Measurements from ENCODE around the gene NSD2.
"Not testable (repeated sequence)": the region's sequence is repeated elsewhere in the genome, so short reads cannot be mapped to it uniquely, and the experiment has no call there.

Gene NSD2

DNA sequence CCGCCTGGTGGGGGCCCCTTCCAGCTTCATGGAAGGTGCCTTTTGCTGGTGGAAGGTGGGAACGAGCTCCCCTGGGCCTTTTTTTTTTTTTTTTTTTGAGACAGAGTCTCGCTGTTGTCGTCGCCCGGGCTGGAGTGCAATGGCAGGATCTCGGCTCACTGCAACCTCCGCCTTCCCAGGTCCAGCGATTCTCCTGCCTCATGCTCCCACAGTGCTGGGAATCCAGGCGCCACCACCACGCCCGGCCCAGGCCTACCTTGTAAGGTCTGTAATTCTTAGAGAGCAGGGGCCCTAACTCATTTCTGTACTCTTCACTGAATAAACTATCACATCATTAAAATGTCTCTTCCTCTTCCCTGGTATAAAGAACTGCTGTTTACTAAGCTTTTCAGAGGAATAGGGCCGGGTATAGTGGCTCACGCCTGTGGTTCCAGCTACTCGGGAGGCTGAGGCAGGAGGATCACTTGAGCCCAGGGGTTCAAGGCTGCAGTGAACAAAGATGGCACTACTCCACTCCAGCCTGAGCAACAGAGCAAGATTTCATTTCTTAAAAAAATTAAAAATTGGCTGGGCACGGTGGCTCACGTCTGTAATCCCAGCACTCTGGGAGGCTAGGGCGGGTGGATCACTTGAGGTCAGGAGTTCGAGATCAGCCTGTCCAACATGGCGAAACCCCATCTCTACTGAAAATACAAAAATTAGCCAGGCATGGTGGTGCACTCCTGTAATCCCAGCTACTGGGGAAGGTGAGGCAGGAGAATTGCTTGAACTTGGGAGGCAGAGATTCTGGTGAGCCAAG is 122.7 kb downstream of the NSD2 start:
- in situ Hi-C loops (cut with MboI; ENCODE audit: low sequenced_read_pairs), result not testable (repeated sequence)

DNA sequence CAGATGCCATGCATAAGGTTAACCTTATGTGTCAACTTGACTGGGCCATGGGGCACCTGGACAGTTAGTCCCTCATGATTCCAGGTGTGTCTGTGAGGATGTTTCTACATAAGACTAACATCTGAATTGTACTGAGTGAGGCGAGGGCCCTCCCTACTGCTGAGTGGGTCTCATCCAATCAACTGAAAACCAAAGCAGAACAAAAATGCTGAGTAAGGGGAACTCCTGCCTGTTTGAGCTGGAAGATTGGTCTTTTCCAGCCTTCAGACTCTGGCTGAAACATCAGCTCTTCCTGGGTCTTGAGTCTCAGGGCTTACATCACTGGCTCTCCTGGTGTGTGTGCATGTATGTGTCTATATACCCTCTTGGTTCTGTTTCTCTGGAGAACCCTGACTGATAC is 123.7 kb downstream of the NSD2 start:
- in situ Hi-C loops (cut with MboI; ENCODE audit: low sequenced_read_pairs), result no loop called here

DNA sequence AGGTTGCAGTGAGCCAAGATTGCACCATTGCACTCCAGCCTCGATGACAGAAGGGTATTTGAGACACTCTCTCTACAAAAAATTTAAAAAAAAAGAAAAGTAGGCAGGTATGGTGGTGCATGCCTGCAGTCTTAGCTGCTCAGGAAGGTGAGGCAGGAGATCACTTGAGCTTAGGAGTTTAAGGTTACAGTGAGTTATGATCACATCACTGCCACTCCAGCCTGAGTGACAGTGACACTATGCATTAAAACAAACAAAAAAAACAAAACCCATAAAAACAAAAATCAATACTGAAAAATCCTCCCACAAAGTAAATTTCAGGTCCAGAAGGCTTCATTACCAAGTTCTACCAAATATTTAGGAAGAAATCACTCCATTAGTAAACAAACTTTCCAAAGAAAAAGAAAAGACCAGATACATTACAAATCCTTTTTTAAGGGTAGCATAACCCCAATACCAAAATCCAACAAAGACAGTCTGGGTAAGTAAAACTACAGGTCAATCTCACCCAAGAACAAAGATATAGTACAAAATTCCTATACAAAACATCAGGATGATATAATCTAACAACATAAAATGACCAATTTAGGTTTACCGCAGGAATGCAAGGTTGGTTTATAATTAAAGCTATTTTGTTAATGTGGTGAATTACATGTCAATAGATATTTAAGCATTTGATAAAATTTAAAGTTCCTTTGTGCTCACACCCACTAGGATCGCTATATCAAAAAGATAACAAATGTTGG is 125.8 kb downstream of the NSD2 start:
- in situ Hi-C loops (cut with MboI; ENCODE audit: low sequenced_read_pairs), result no loop called here

- in situ Hi-C loops (cut with MboI; ENCODE audit: low sequenced_read_pairs), result no loop called here
Measured at GRCh38 chr4:1997712-1998111, 126.5 kb downstream of the NSD2 start.

DNA sequence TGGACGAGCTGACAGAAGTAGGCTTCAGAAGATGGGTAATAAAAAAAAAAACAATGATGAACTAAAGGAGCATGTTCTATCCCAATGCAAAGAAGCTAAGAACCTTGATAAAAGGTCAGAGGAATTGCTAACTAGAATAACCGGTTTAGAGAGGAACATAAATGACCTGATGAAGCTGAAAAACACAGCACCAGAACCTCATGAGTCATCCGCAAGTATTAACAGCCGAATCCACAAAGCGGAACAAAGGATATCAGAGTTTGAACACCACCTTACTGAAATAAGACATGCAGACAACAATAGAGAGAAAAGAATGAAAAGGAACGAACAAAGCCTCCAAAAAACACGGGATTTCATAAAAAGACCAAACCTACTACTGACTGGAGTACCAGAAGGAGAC is 127.1 kb downstream of the NSD2 start:
- in situ Hi-C loops (cut with MboI; ENCODE audit: low sequenced_read_pairs), result no loop called here

- in situ Hi-C loops (cut with MboI; ENCODE audit: low sequenced_read_pairs), result not testable (repeated sequence)
Measured at GRCh38 chr4:1999308-1999707, 128.1 kb downstream of the NSD2 start.

GRCh38 chr4:2003361-2003760 is 132.2 kb downstream of the NSD2 start:
- in situ Hi-C loops (cut with MboI; ENCODE audit: low sequenced_read_pairs), result not testable (repeated sequence)

GRCh38 chr4:2006367-2006766 is 135.2 kb downstream of the NSD2 start:
- in situ Hi-C loops (cut with MboI; ENCODE audit: low sequenced_read_pairs), result no loop called here

- in situ Hi-C loops (cut with MboI; ENCODE audit: low sequenced_read_pairs), result no loop called here
Measured at GRCh38 chr4:2006956-2007653, 135.9 kb downstream of the NSD2 start.

GRCh38 chr4:2007804-2008670 is 136.8 kb downstream of the NSD2 start:
- in situ Hi-C loops (cut with MboI; ENCODE audit: low sequenced_read_pairs), result no loop called here

DNA sequence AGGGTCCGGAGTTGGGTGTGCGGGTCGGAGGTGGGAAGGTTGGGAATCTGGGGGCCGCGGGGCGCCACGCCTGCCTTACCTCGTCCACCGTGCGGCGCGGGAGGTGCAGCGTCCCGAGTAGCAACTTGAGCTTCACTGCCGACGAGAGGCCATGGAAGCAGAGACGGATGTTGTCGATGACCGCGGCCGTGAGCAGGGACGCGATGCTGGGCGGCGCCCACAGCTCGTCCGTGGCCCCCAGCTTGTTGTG is 137.4 kb downstream of the NSD2 start:
- in situ Hi-C loops (cut with MboI; ENCODE audit: low sequenced_read_pairs), result no loop called here

DNA sequence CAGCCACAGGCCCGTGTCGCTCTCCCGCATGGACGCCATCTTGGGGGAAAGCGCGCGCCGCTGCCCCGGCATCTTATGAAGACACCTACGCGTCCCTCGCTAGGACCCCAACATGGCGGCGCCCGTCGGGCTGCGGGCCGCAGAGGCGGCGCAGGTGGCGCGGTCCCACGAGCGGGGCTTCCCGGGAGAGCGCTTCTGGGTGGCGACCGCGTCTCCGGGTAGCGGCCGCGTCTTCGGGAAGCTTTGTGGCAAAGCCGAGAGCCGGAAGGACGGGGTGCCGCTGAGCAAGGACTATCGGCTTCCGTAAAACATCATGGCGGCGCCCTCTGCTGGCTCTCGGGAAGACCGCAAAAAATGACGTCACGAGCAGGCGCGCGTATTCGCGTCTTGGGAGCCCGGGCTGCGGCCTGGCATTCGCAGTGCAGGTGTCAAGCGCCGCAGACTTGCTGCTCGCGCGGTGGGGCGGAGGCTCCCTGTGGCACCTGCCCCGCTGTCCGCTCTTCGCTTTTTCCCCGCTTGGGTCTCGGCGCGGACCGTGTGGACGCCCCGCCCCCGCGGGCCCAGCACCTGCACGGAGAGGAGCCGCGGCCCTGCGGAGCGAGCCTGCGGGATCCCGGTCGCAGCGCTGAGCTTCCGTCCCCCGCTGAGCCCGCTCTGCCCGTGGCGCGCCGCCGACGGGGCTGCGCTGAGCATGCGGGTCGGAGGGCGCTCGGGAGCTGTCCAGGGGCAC is 137.9 kb downstream of the NSD2 start, which contains the start of gene NELFA:
Gene NELFA (minus strand): TSS at position 54 of the 730 bp plus-strand sequence. CDS start 15 bp downstream, at position 39.
- in situ Hi-C loops (cut with MboI; ENCODE audit: low sequenced_read_pairs), result no loop called here

- in situ Hi-C loops (cut with MboI; ENCODE audit: low sequenced_read_pairs), result no loop called here
Measured at GRCh38 chr4:2009651-2010233, 138.5 kb downstream of the NSD2 start.

DNA sequence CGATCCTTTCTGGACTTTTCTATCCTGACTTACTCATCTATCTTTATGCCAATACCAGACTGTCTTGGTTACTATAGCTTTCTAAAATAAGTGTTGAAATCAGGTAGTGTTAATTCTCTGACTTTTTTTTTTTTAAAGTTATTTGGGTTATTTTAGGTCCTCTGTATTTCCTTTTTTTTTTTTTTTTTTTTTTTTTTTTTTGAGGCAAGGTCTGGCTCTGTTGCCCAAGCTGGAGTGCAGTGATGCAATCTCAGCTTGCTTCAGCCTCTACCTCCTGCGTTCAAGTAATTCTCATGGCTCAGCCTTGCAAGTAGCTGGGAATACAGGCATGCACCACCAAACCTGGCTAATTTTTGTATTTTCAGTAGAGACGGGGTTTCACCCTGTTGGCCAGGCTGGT is 140.4 kb downstream of the NSD2 start:
- in situ Hi-C loops (cut with MboI; ENCODE audit: low sequenced_read_pairs), result no loop called here

- in situ Hi-C loops (cut with MboI; ENCODE audit: low sequenced_read_pairs), result no loop called here
Measured at GRCh38 chr4:2015008-2015407, 143.8 kb downstream of the NSD2 start.

- in situ Hi-C loops (cut with MboI; ENCODE audit: low sequenced_read_pairs), result not testable (repeated sequence)
Measured at GRCh38 chr4:2021358-2022018, 150.3 kb downstream of the NSD2 start.

DNA sequence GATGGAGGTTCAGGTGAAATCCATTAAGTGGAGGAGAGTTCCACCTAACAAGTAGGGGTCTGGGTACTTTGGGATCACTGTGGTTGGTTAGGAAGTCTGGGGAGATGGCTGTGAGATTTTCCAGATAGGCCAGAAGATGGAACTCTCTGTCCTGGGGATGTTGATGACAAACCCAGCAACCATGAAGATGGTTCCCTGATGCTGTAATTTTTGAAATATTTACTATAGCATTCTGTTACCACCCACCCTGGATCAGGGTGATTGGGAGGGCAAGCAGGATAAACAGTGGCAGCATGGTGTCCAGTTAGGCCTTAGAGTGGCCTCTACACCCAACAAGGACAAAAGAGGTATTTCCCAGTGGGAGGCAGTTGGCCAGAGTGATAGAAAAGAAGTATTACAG is 153.5 kb downstream of the NSD2 start:
- in situ Hi-C loops (cut with MboI; ENCODE audit: low sequenced_read_pairs), result no loop called here

DNA sequence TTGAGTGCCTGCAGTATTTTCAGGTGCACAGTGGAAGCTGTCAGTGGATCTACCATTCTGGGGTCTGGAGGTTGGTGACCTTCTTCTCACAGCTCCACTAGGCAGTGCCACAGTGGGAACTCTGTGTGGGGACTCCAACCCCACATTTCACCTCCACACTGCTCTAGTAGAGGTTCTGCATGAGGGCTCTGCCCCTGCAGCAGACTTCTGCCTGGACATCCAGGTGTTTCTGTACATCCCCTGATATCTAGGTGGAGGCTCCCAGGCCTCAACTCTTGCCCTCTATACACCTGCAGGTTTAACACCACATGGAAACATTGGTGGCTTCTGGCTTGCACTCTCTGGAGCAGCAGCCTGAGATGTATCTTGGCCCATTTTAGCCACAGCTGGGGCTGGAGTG is 154.6 kb downstream of the NSD2 start:
- in situ Hi-C loops (cut with MboI; ENCODE audit: low sequenced_read_pairs), result no loop called here

DNA sequence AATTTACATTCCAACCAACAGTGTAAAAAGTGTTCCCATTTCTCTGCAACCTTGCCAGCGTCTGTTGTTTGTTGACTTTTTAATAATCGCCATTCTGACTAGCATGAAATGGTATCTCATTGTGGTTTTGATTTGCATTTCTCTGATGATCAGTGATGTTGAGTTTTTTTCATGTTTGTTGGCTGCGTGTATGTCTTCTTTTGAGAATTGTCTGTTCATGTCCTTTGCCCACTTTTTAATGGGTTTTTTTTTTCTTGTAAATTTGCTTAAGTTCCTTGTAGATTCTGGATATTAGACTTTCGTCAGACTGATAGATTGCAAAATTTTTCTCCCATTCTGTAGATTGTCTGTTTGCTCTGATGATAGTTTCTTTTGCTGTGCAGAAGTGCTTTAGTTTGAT is 155.9 kb downstream of the NSD2 start:
- in situ Hi-C loops (cut with MboI; ENCODE audit: low sequenced_read_pairs), result not testable (repeated sequence)
